ENCODE measurements around the gene PIK3CG.
"Not testable (repeated sequence)": the region's sequence is repeated elsewhere in the genome, so short reads cannot be mapped to it uniquely, and the experiment has no call there.

PIK3CG gene

GRCh38 chr7:106936236-106936635 lies 71.2 kb downstream of the PIK3CG start:
- H3K9me3 ChIP-seq: no peaks in the 10 kb centered on the region
- H3K4me1 ChIP-seq (ENCODE audit: control insufficient read depth in 1 of 2, insufficient read depth in 1 of 2, low read depth in 1 of 2, low read length in 1 of 2): no peaks in the 10 kb centered on the region
- H3K27ac ChIP-seq: no peak overlapping the region
- no peak overlapping the region for H3K4me3 ChIP-seq (ENCODE audit: low read depth in 1 of 2, low read length in 1 of 2)
- no peaks in the 10 kb centered on the region for H3K36me3 ChIP-seq
- no peak for TF ChIP-seq CTCF (IDR thresholded peaks at IDR 0.05)
- no peaks in the 10 kb centered on the region for H3K27me3 ChIP-seq

GRCh38 chr7:106938122-106938521 lies 73.0 kb downstream of the PIK3CG start:
- not testable (repeated sequence) for H3K27ac ChIP-seq; H3K36me3 ChIP-seq; H3K27me3 ChIP-seq; H3K4me3 ChIP-seq (ENCODE audit: low read depth in 1 of 2, low read length in 1 of 2); H3K4me1 ChIP-seq (ENCODE audit: control insufficient read depth in 1 of 2, insufficient read depth in 1 of 2, low read depth in 1 of 2, low read length in 1 of 2); H3K9me3 ChIP-seq

- Histone ChIP-seq H3K27me3 (no peaks in the 10 kb centered on the region), H3K4me1 (ENCODE audit: control insufficient read depth in 1 of 2, insufficient read depth in 1 of 2, low read depth in 1 of 2, low read length in 1 of 2) (no peaks in the 10 kb centered on the region), H3K36me3 (no peaks in the 10 kb centered on the region), H3K27ac (no peak overlapping the region), H3K9me3 (no peaks in the 10 kb centered on the region), H3K4me3 (ENCODE audit: low read depth in 1 of 2, low read length in 1 of 2) (no peak overlapping the region)
- TF ChIP-seq CTCF (IDR thresholded peaks at IDR 0.05): no peak
Measured at GRCh38 chr7:106938803-106939202, 73.7 kb downstream of the PIK3CG start.

GRCh38 chr7:106944035-106944665 lies 79.1 kb downstream of the PIK3CG start:
- no peak for TF ChIP-seq CTCF (IDR thresholded peaks at IDR 0.05)
- Histone ChIP-seq H3K4me3 (ENCODE audit: low read depth in 1 of 2, low read length in 1 of 2) (no peak overlapping the region), H3K9me3 (no peaks in the 10 kb centered on the region), H3K36me3 (no peaks in the 10 kb centered on the region), H3K27ac (no peak overlapping the region), H3K27me3 (no peaks in the 10 kb centered on the region), H3K4me1 (ENCODE audit: control insufficient read depth in 1 of 2, insufficient read depth in 1 of 2, low read depth in 1 of 2, low read length in 1 of 2) (no peaks in the 10 kb centered on the region)

GRCh38 chr7:106947244-106947728 lies 82.2 kb downstream of the PIK3CG start:
- H3K27me3 ChIP-seq: no peaks in the 10 kb centered on the region
- no peak for TF ChIP-seq CTCF (IDR thresholded peaks at IDR 0.05)
- H3K36me3 ChIP-seq: no peaks in the 10 kb centered on the region
- no peaks in the 10 kb centered on the region for H3K9me3 ChIP-seq
- no peak overlapping the region for H3K4me3 ChIP-seq (ENCODE audit: low read depth in 1 of 2, low read length in 1 of 2)
- no peaks in the 10 kb centered on the region for H3K4me1 ChIP-seq (ENCODE audit: control insufficient read depth in 1 of 2, insufficient read depth in 1 of 2, low read depth in 1 of 2, low read length in 1 of 2)
- H3K27ac ChIP-seq: no peak overlapping the region

- H3K9me3 ChIP-seq: no peaks in the 10 kb centered on the region
- H3K27ac ChIP-seq: no peak overlapping the region
- no peaks in the 10 kb centered on the region for H3K27me3 ChIP-seq
- H3K4me3 ChIP-seq (ENCODE audit: low read depth in 1 of 2, low read length in 1 of 2): no peak overlapping the region
- no peaks in the 10 kb centered on the region for H3K36me3 ChIP-seq
- no peak for TF ChIP-seq CTCF (IDR thresholded peaks at IDR 0.05)
- H3K4me1 ChIP-seq (ENCODE audit: control insufficient read depth in 1 of 2, insufficient read depth in 1 of 2, low read depth in 1 of 2, low read length in 1 of 2): no peaks in the 10 kb centered on the region
Measured at GRCh38 chr7:106952001-106952657, 87.0 kb downstream of the PIK3CG start.

All from neutrophil (primary cell).